MCF 10A (cell line): ENCODE results near the gene ADTRP. TPM values are rescaled to one million over a fixed set of nuclear protein-coding genes. Genes with fewer than 3 reads are reported as not detected.
A peak's percentile ranks its signal among the peaks of the same experiment; 100 is the strongest.

ENCODE experiments used
- BruUV-seq: library from RNA; stranded (reverse); fragments of 400-500 nt; replicated peaks from 2 replicates; lab custom pipeline; 2021; lab: Mats Ljungman, UMichigan
- CTCF ChIA-PET: fragments of 300-600 bp; sonication (Branson Sonifier 250); formaldehyde crosslinking; extraction: SDS; loops from one replicate; lab custom pipeline; 2021; ENCODE audit warnings: antibody characterized with exemption, inconsistent platforms; lab: Yijun Ruan, JAX
- POLR2A ChIA-PET: fragments of 300-600, 350-650 bp; sonication (Branson Sonifier 250); formaldehyde crosslinking; extraction: SDS; loops from one replicate; lab custom pipeline; 2020; ENCODE audit warnings: antibody characterized with exemption, inconsistent platforms; lab: Yijun Ruan, JAX
- DNase-seq: peaks from one replicate; pipeline ENCODE4 v3.0.0-alpha.2; 2018; ENCODE audit not compliant: unreplicated experiment
- H3K27ac Mint-ChIP-seq: one replicate; pipeline ENCODE4 v1.8.0; 2022; ENCODE audit warnings: mild to moderate bottlenecking, low read depth, mixed read lengths; ENCODE audit not compliant: unreplicated experiment
- H3K27me3 Mint-ChIP-seq: one replicate; pipeline ENCODE4 v1.8.0; 2022; ENCODE audit warnings: mixed read lengths; ENCODE audit not compliant: insufficient read depth, unreplicated experiment
- H3K36me3 Mint-ChIP-seq: one replicate; pipeline ENCODE4 v1.8.0; 2022; ENCODE audit warnings: mild to moderate bottlenecking, moderate library complexity, mixed read lengths; ENCODE audit not compliant: insufficient read depth, unreplicated experiment
- H3K4me1 Mint-ChIP-seq: one replicate; pipeline ENCODE4 v1.8.0; 2022; ENCODE audit warnings: mixed read lengths; ENCODE audit not compliant: insufficient read depth, unreplicated experiment
- H3K4me3 Mint-ChIP-seq: one replicate; pipeline ENCODE4 v1.8.0; 2022; ENCODE audit warnings: mild to moderate bottlenecking, moderate library complexity, mixed read lengths; ENCODE audit not compliant: unreplicated experiment
- H3K9me3 Mint-ChIP-seq: one replicate; pipeline ENCODE4 v1.8.0; 2022; ENCODE audit warnings: mixed read lengths; ENCODE audit not compliant: unreplicated experiment
- intact Hi-C: fragments of 100-400 bp; cut with micrococcal nuclease; formaldehyde crosslinking; loops from 2 replicates; pipeline ENCODE4 v1.14.1; 2022
- total RNA-seq: library from RNA; stranded (reverse); gene quantifications from 2 replicates; pipeline ENCODE4 v1.2.3, GENCODE V29; 2022
- TF ChIP-seq, protein P1 (sequence below): fragments of 200-600 bp; IDR thresholded peaks from one replicate; pipeline ENCODE4 v1.8.0; 2022; ENCODE audit warnings: antibody characterized with exemption, mild to moderate bottlenecking; ENCODE audit not compliant: unreplicated experiment

The ADTRP gene
- total RNA-seq, 1 experiment from 2014 or later: 14.8 TPM

DNA sequence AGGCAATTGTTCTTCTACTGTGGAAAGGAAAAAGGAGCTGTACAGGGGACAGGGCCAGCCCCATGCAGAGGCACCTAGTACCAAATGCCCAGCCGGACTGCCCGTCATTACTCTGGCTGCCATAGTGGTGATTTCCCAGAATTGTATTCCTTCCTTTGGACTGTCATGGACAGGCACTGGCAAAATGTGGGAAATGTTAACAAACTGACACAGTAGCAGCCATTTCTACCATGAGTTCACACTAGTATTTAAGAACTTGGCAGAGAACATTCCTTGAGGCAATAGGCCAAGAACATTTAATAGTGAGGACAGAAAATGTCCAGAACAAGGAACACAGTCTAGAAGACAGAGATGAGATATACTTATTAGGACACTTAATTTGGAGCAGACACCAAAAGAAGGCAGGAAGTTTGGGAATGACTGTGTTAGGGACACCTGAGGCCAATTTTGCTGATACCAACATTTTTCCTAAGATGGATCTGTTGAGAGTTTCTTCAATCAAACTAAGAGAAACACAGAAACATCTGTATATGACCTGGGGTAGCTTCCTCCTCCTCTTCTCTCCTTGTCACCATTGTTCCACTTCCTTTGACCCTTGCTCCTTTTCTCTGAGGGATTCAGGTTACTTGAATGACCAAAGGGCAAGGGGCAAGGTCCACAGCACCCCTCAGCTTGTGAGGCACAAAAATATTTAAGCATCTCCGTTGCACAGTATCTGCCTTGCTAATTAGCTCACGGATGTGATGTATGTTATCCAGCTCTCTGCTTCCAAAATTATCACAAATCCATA lies 14.9 kb downstream of the ADTRP start:
- no peak overlapping the region for H3K4me3 Mint-ChIP-seq
- H3K27me3 Mint-ChIP-seq: no peaks in the 10 kb centered on the region
- DNase-seq: no peak
- TF ChIP-seq, protein P1, sequence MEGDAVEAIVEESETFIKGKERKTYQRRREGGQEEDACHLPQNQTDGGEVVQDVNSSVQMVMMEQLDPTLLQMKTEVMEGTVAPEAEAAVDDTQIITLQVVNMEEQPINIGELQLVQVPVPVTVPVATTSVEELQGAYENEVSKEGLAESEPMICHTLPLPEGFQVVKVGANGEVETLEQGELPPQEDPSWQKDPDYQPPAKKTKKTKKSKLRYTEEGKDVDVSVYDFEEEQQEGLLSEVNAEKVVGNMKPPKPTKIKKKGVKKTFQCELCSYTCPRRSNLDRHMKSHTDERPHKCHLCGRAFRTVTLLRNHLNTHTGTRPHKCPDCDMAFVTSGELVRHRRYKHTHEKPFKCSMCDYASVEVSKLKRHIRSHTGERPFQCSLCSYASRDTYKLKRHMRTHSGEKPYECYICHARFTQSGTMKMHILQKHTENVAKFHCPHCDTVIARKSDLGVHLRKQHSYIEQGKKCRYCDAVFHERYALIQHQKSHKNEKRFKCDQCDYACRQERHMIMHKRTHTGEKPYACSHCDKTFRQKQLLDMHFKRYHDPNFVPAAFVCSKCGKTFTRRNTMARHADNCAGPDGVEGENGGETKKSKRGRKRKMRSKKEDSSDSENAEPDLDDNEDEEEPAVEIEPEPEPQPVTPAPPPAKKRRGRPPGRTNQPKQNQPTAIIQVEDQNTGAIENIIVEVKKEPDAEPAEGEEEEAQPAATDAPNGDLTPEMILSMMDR: no peak
- peak overlapping the region; percentile 37 for H3K27ac Mint-ChIP-seq
- ChIA-PET POLR2A (interaction anchor here (0.8 to 10.4 kb wide), 4 partner anchors 8 to 248 kb away, joined by 3 to 248 read pairs (median 4); partner anchors contain the start of gene HIVEP1), CTCF (interaction anchor here (0.6 to 1.7 kb wide), 2 partner anchors 11 to 872 kb away, joined by 3 to 4 read pairs; no protein-coding TSS in a partner anchor)
- H3K4me1 Mint-ChIP-seq: peaks cover 38% of the 10 kb centered on the region
- H3K36me3 Mint-ChIP-seq: peaks cover 10% of the 10 kb centered on the region
- H3K9me3 Mint-ChIP-seq: no peaks in the 10 kb centered on the region
- no TSS peak for BruUV-seq
- intact Hi-C loops: no loop called here

DNA sequence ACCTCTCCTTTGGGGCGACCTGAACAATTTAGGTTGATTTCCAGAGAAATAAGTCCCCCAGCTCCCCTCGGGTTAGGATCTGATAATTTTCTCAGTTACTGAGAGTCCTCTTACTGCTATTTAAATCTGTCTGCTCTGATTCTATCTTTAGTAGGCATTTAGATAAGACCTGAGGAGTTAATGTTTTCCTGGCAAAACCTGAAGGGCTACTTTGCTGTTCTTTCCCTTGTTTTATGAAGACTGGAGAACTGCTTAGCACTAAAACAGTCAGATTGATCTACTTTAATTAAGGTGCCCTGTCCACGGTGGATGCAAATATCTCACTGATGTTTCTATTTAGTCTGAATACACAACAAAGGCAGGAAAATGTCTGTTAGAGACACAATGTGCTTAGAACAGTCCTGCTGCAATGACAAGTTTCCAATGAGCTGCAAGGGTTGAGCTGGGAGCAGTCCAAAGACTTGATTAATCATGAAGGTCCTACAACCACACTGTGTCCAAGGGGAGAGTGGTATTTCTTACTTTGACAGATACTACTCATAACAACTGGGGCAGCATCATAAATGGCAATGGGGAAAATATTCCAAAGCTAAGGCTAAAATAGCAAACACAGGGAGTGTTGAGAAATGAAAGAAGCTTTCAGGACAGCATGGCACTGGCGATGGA lies 15.7 kb downstream of the ADTRP start:
- Mint-ChIP-seq H3K36me3 (peaks cover 10% of the 10 kb centered on the region), H3K27me3 (no peaks in the 10 kb centered on the region), H3K27ac (peak overlapping the region; percentile 37), H3K9me3 (no peaks in the 10 kb centered on the region), H3K4me3 (no peak overlapping the region), H3K4me1 (peaks cover 33% of the 10 kb centered on the region)
- POLR2A ChIA-PET: interaction anchor here (1.3 kb wide), 1 partner anchor 9 kb away, joined by 4 read pairs; no protein-coding TSS in a partner anchor
- CTCF ChIA-PET: interaction anchor here (1.7 kb wide), 1 partner anchor 10 kb away, joined by 4 read pairs; no protein-coding TSS in a partner anchor
- intact Hi-C loops: no loop called here
- DNase-seq: no peak
- BruUV-seq: no TSS peak
- TF ChIP-seq, protein P1: no peak

DNA sequence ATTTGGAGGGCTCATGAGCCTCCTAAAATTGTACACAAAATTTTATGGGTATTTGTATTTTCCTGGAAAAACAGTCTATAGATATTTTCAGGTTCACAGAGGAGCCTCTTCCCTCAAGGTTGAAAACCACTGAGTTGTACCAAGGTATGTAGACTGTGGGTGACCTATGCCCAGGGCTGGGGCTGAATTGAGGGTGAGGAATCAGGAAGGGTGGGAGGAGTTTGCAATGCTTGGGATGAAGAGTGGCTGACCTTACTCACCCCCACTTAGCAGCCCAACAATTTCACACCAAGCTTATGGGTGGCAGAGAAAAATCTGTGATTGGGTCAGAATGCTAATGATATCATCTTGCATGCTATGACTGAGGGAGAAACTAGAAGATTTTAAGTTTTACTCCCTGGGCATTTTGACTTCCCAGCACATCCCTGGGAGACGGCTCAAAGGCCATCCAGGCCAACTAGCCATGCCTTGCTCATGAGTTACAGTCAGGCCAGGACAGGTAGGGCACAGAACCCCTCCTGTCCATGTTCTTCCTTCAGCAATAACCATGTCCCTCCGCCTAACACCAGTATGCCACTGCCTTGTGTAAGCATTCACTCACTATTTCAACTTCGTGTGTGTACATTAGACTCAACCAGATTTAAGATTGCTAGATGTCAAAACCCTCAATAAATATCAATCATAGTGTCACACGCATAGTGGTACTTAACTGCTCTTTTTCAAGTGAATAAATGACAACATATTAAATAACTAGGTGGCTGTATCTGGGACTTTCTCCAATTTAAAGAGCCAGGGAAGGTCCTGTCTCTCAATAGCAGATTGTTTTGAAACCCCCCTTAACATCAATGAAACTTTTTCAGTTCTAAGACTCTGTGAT lies 16.6 kb downstream of the ADTRP start:
- ChIA-PET CTCF (interaction anchor here (1.7 kb wide), 1 partner anchor 9 kb away, joined by 4 read pairs; no protein-coding TSS in a partner anchor), POLR2A (interaction anchor here (1.3 to 2.0 kb wide), 2 partner anchors 8 to 10 kb away, joined by 4 to 13 read pairs; no protein-coding TSS in a partner anchor)
- no peaks in the 10 kb centered on the region for H3K27me3 Mint-ChIP-seq
- no peak overlapping the region for H3K4me3 Mint-ChIP-seq
- H3K27ac Mint-ChIP-seq: no peak overlapping the region
- no TSS peak for BruUV-seq
- peaks cover 10% of the 10 kb centered on the region for H3K36me3 Mint-ChIP-seq
- TF ChIP-seq, protein P1: no peak
- intact Hi-C loops: no loop called here
- H3K9me3 Mint-ChIP-seq: peaks cover 9% of the 10 kb centered on the region
- DNase-seq: no peak
- peaks cover 32% of the 10 kb centered on the region for H3K4me1 Mint-ChIP-seq
